Ovary (tissue), 9 donors: ENCODE measurements around the gene FST. TPM values are rescaled to one million over a fixed set of nuclear protein-coding genes. Genes with fewer than 3 reads are reported as not detected.

Experiments used
- DNase-seq, 5 donors: peaks; one replicate each; pipeline ENCODE4 v3.0.0-alpha.2; 2019 to 2020
- H3K27ac ChIP-seq, 2 donors: fragments of 200-600 bp; one replicate each; pipeline versions ENCODE4 v1.5.1 to v1.8.0; 2019 to 2022
- H3K27me3 ChIP-seq: fragments of 200-600 bp; one replicate; pipeline ENCODE4 v1.8.0; 2022
- H3K36me3 ChIP-seq: fragments of 200-600 bp; sonication (generic); one replicate; pipeline ENCODE4 v1.5.1; 2019
- H3K4me1 ChIP-seq: one replicate; pipeline ENCODE4 v1.8.1; 2013; ENCODE audit warnings: mild to moderate bottlenecking, moderate library complexity; ENCODE audit not compliant: insufficient read depth
- H3K4me3 ChIP-seq: fragments of 200-600 bp; sonication (generic); one replicate; pipeline ENCODE4 v1.5.1; 2017
- H3K9me3 ChIP-seq, 2 donors: fragments of 200-600 bp in 1 of 2; sonication (generic) in 1 of 2; one replicate each; pipeline versions ENCODE4 v1.5.1 to v1.8.1; 2013 to 2019; ENCODE audit warnings: mild to moderate bottlenecking in 1 of 2, moderate library complexity in 1 of 2
- EP300 ChIP-seq: sonication (generic); formaldehyde crosslinking; IDR thresholded peaks from one replicate; pipeline ENCODE4 v1.6.1; 2017; ENCODE audit warnings: antibody characterized with exemption
- POLR2A ChIP-seq: fragments of 450-650 bp; IDR thresholded peaks from one replicate; pipeline ENCODE4 v1.6.1; 2017; ENCODE audit warnings: antibody characterized with exemption, mild to moderate bottlenecking, moderate library complexity
- WGBS, 3 donors: extraction: QIAGEN DNeasy Blood & Tissue Kit in 1 of 3; methylation state at CpG; one replicate each; pipeline versions ENCODE4 v1.1.5 to v1.1.7; 2013 to 2017; 5-methylcytosine and 5-hydroxymethylcytosine counted together
- intact Hi-C, 4 donors: fragments of 100-400 bp; cut with DNase I; formaldehyde crosslinking; loops; one replicate each; pipeline versions ENCODE4 v1.11.0 to v1.15.1; 2022 to 2023
- polyA plus RNA-seq, 2 donors: library from polyadenylated mRNA; stranded (reverse); fragments of 200-250 nt in 1 of 2; fragments of 350-450 nt in 1 of 2; fragmentation: Illumina TruSeq in 1 of 2; extraction: RNeasy Lipid Tissue Mini Kit (QIAGEN cat#74804) in 1 of 2; gene quantifications; one replicate each; pipeline ENCODE4 v1.2.3, GENCODE V29; 2013 to 2014
- total RNA-seq, 7 donors: library from RNA; depleted of rRNA in 2 of 7; stranded (reverse); fragments of >200 nt in 2 of 7; fragmentation: NEBNext Ultra II Directional in 3 of 7; extraction: Animal tissue kit (Norgen Biotek cat#: 25700) in 3 of 7; gene quantifications; one replicate each; pipeline versions ENCODE4 v1.1.0 to v1.2.4, GENCODE V29; 2016 to 2023
- TF ChIP-seq, protein P1 (sequence below), 3 donors: fragments of 450-650 bp in 2 of 3; fragments of 200-600 bp in 1 of 3; IDR thresholded peaks; one replicate each; pipeline versions ENCODE4 v1.5.1 to v1.8.0; 2016 to 2022; ENCODE audit warnings: antibody characterized with exemption in 3 of 3, mild to moderate bottlenecking in 1 of 3
- donor health status: DM: no; HTN: no; CAD: no; lungs with moderate emphysema.
- donor health status: DM: no; HTN: no; CAD: no.
- donor health status: Bipolar disorder and iron deficiency.
- donor health status: DM: yes; HTN: yes; CAD: no.
- donor health status: DM: no; HTN: no; CAD: no.
- donor health status: DM: yes; HTN: yes; CAD: no.

Gene FST
- total and polyA plus RNA-seq, 9 donors: 1.0 to 9.8 (median 3.5) TPM

DNA sequence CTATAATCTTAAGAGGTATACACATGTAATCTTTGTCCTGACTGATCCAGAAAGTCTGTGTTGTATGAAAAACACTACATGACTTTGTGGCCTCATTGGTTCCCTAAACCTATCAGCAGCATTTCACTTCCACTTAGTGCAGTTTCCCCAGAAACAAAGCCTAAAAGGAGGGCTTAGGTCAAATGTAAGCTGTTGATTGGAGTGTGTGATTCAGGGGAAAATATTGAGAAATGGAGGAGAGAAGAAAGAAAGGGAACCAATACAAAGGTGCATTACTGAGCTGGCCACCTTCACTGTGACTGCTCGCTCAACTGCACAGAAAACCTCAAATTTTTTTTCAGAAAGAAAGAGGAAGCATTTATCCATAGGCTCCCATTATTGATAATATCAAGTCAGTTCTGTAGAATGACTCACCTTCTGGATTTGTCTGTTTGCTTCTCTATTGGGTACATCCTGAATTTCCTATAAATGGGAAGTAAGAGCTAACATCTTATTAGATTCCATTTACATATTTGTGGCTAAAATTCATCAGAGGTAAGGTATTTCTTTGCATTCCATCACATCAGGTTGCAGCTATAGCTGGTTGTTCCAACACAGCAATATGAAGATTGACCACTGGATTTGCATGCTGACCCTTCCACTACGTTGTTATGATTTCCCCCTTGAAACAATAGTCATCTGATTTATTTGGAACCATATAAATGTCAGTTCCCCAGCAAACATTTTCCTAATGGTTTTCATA is 10.3 kb upstream of the FST start:
- H3K27me3 ChIP-seq: no peaks in the 10 kb centered on the region
- no peak for TF ChIP-seq EP300
- no peaks in the 10 kb centered on the region for H3K4me1 ChIP-seq
- H3K36me3 ChIP-seq: no peaks in the 10 kb centered on the region
- no peaks in the 10 kb centered on the region for H3K9me3 ChIP-seq
- WGBS, 3 donors: 71 to 78% (median 74%) methylated on average over 2 of the region's 2 CpGs
- DNase-seq: no peak
- no peak overlapping the region for H3K27ac ChIP-seq
- intact Hi-C loops: no loop called here
- H3K4me3 ChIP-seq: no peak overlapping the region

DNA sequence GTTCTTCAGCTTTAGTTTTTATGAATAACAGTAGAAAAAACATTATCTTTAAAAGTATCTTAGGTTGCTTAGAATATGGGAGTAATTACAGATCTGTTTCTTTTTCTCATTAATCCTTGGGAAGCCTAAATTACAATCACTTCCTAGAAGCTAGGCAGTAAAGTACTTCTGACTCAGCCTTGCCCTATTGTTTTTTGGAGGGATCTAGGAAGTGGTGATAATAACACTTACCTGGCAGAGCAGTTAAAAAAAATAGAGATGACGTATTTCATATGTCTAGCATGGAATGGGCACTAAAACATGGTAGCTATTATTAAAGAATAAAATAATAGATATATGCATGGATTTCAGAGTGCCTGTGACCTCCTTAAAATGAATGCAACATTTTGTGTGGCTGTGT is 8.2 kb upstream of the FST start:
- Histone ChIP-seq H3K27me3 (no peaks in the 10 kb centered on the region), H3K4me3 (no peak overlapping the region), H3K36me3 (no peaks in the 10 kb centered on the region), H3K9me3 (no peaks in the 10 kb centered on the region), H3K4me1 (no peaks in the 10 kb centered on the region), H3K27ac (no peak overlapping the region)
- TF ChIP-seq, protein P1, sequence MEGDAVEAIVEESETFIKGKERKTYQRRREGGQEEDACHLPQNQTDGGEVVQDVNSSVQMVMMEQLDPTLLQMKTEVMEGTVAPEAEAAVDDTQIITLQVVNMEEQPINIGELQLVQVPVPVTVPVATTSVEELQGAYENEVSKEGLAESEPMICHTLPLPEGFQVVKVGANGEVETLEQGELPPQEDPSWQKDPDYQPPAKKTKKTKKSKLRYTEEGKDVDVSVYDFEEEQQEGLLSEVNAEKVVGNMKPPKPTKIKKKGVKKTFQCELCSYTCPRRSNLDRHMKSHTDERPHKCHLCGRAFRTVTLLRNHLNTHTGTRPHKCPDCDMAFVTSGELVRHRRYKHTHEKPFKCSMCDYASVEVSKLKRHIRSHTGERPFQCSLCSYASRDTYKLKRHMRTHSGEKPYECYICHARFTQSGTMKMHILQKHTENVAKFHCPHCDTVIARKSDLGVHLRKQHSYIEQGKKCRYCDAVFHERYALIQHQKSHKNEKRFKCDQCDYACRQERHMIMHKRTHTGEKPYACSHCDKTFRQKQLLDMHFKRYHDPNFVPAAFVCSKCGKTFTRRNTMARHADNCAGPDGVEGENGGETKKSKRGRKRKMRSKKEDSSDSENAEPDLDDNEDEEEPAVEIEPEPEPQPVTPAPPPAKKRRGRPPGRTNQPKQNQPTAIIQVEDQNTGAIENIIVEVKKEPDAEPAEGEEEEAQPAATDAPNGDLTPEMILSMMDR (IDR thresholded peaks at IDR 0.05): no peak
- no peak for TF ChIP-seq POLR2A
- no peak for TF ChIP-seq EP300
- WGBS, 3 donors: 82 to 85% (median 85%) methylated on average over 1 of the region's 1 CpG
- no peak for DNase-seq
- intact Hi-C loops: no loop called here

DNA sequence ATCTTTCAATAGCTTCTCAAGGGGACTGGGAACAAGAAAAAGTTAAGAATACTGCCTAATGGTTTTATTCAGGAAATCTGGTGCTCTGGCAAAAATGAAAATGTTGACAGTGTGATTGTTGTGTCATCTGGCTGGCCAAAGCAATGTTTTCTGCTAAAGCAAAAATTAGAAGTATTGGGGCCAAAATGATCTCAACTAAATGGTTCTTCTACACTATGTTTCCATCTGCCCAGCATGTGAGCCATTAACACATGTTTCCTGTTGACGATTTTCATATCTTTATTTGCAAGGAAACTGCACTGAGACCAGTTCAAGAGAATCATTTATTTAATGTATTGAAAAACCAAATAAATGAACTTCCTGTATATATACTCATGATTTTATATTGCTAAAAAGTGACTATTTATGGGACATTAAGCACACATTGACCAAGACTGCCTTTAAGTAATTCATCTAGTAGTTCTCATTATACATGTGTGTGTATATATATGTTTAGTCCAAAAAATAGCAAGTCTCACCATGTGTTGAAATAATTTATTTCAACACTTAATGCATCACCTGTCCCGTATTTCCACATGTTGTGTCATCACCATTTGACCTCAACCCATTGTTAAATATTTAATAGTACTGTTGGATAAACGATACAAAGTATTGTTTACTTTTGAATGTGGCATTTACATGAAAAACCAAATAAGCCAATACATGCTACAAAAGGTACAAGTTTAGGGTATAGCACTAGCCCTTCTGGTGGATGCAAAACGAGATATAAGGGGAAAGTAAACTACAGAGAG is 7.5 kb upstream of the FST start:
- Histone ChIP-seq H3K4me3 (no peak overlapping the region), H3K27ac (no peak overlapping the region), H3K4me1 (no peaks in the 10 kb centered on the region), H3K9me3 (no peaks in the 10 kb centered on the region), H3K36me3 (no peaks in the 10 kb centered on the region), H3K27me3 (no peaks in the 10 kb centered on the region)
- DNase-seq: no peak
- intact Hi-C loops: no loop called here
- WGBS, 3 donors: 64 to 69% (median 68%) methylated on average over 4 of the region's 4 CpGs
- TF ChIP-seq POLR2A: no peak
- TF ChIP-seq, protein P1 (IDR thresholded peaks at IDR 0.05): no peak
- no peak for TF ChIP-seq EP300

DNA sequence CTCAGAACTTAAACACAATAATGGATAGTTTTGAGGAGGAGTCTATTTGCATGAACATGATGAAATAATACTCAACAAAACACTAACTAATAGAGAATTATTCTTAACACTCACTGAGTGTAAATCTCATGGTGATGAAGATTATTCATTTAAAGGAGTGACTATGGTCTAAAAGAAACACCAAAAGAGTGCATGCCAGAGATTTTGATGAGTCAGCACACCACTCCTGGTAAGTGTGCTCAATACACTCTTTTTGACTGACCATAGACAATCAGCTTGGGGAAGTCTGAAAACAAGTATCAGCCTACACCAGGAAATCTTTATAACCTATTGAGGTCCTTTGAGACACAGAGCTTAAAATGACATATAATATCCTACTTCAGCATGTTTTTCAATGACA is 6.8 kb upstream of the FST start:
- no peak overlapping the region for H3K27ac ChIP-seq
- H3K9me3 ChIP-seq: no peaks in the 10 kb centered on the region
- DNase-seq: no peak
- TF ChIP-seq EP300: no peak
- no peak for TF ChIP-seq POLR2A
- TF ChIP-seq, protein P1 (IDR thresholded peaks at IDR 0.05): no peak
- intact Hi-C loops: no loop called here
- H3K27me3 ChIP-seq: no peaks in the 10 kb centered on the region
- no peaks in the 10 kb centered on the region for H3K4me1 ChIP-seq
- H3K36me3 ChIP-seq: no peaks in the 10 kb centered on the region
- no peak overlapping the region for H3K4me3 ChIP-seq

DNA sequence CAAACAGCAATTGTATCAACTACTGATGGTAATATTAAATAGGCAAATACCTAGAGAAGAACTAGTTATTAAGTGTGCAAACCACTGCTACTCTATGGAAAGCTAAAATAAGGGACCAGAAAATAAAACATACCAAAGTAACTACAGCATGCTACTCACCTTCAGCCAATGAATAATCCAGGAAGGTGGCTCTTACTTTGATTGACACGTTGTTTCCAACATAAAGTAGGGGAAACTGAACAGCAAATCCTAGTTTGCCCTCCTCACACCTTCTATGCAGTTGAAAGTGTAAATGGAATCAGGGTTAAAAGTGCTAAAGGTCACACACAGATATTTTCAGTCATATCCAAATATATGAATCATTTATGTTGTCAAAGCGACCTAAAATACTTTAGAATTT is 5.1 kb upstream of the FST start:
- Histone ChIP-seq H3K36me3 (no peaks in the 10 kb centered on the region), H3K27ac (no peak overlapping the region), H3K9me3 (no peaks in the 10 kb centered on the region), H3K4me3 (no peak overlapping the region), H3K27me3 (no peaks in the 10 kb centered on the region), H3K4me1 (no peaks in the 10 kb centered on the region)
- TF ChIP-seq EP300 (no peak), POLR2A (no peak)
- TF ChIP-seq, protein P1 (IDR thresholded peaks at IDR 0.05): no peak
- WGBS, 3 donors: 87 to 91% (median 91%) methylated on average over 2 of the region's 2 CpGs
- intact Hi-C loops: no loop called here
- DNase-seq: no peak
